Type B pancreatic cell (in vitro differentiated cells): ENCODE results near the gene PPP1R12C. TPM values are rescaled to one million over a fixed set of nuclear protein-coding genes. Genes with fewer than 3 reads are reported as not detected.

Source experiments
- DNase-seq: peaks from one replicate; pipeline ENCODE4 v3.0.0; 2021; ENCODE audit warnings: mixed read lengths; ENCODE audit not compliant: unreplicated experiment; ENCODE audit errors: extremely low spot score
- H3K27ac Mint-ChIP-seq: 2 replicates; pipeline ENCODE4 v1.8.0; 2021; ENCODE audit warnings: mild to moderate bottlenecking, mixed read lengths
- H3K27me3 Mint-ChIP-seq: 2 replicates; pipeline ENCODE4 v1.8.0; 2021; ENCODE audit warnings: mixed read lengths
- H3K36me3 Mint-ChIP-seq: 2 replicates; pipeline ENCODE4 v1.8.0; 2021; ENCODE audit warnings: mixed read lengths
- H3K4me1 Mint-ChIP-seq: one replicate; pipeline ENCODE4 v1.8.0; 2021; ENCODE audit warnings: mixed read lengths; ENCODE audit not compliant: unreplicated experiment
- H3K4me3 Mint-ChIP-seq: 2 replicates; pipeline ENCODE4 v1.8.0; 2021; ENCODE audit warnings: mild to moderate bottlenecking, mixed read lengths
- H3K9me3 Mint-ChIP-seq: 2 replicates; pipeline ENCODE4 v1.8.0; 2021; ENCODE audit warnings: mixed read lengths
- total RNA-seq: library from RNA; stranded (reverse); gene quantifications from 2 replicates; pipeline ENCODE4 v1.2.1, GENCODE V29; 2021; ENCODE audit warnings: low replicate concordance
- TF ChIP-seq, protein P1 (sequence below): fragments of 200-600 bp; sonication (generic); conservative IDR thresholded peaks from 2 replicates; pipeline ENCODE4 v1.5.0; 2021; ENCODE audit warnings: antibody characterized with exemption, mild to moderate bottlenecking

PPP1R12C gene
- total RNA-seq, 1 donor from 2014 or later, result 102 TPM

DNA sequence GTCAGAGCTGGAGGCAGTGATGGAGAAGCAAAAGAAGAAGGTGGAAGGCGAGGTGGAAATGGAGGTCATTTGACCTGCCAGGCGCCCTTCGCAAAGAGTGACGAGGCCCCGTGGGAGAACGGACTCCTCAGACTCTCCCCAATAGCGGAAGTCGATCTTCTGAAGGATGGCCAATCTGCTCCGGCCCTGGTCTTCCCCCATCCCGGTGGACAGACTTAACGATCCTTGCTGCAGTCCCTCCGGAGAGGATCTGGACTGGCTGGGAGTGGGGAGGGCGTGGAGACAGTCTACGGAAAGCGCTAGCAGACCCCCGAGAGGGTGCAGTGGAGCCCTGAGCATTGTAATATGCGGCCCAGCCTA lies 29.9 kb downstream of the PPP1R12C start:
- H3K4me3 Mint-ChIP-seq, result peak overlapping the region; percentile 88
- H3K27ac Mint-ChIP-seq, result peak overlapping the region; percentile 16
- peaks cover 8% of the 10 kb centered on the region for H3K36me3 Mint-ChIP-seq
- H3K4me1 Mint-ChIP-seq, result peaks cover 22% of the 10 kb centered on the region
- peaks cover 50% of the 10 kb centered on the region for H3K27me3 Mint-ChIP-seq
- no peaks in the 10 kb centered on the region for H3K9me3 Mint-ChIP-seq
- no peak for DNase-seq
- TF ChIP-seq, protein P1, sequence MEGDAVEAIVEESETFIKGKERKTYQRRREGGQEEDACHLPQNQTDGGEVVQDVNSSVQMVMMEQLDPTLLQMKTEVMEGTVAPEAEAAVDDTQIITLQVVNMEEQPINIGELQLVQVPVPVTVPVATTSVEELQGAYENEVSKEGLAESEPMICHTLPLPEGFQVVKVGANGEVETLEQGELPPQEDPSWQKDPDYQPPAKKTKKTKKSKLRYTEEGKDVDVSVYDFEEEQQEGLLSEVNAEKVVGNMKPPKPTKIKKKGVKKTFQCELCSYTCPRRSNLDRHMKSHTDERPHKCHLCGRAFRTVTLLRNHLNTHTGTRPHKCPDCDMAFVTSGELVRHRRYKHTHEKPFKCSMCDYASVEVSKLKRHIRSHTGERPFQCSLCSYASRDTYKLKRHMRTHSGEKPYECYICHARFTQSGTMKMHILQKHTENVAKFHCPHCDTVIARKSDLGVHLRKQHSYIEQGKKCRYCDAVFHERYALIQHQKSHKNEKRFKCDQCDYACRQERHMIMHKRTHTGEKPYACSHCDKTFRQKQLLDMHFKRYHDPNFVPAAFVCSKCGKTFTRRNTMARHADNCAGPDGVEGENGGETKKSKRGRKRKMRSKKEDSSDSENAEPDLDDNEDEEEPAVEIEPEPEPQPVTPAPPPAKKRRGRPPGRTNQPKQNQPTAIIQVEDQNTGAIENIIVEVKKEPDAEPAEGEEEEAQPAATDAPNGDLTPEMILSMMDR, result no peak

DNA sequence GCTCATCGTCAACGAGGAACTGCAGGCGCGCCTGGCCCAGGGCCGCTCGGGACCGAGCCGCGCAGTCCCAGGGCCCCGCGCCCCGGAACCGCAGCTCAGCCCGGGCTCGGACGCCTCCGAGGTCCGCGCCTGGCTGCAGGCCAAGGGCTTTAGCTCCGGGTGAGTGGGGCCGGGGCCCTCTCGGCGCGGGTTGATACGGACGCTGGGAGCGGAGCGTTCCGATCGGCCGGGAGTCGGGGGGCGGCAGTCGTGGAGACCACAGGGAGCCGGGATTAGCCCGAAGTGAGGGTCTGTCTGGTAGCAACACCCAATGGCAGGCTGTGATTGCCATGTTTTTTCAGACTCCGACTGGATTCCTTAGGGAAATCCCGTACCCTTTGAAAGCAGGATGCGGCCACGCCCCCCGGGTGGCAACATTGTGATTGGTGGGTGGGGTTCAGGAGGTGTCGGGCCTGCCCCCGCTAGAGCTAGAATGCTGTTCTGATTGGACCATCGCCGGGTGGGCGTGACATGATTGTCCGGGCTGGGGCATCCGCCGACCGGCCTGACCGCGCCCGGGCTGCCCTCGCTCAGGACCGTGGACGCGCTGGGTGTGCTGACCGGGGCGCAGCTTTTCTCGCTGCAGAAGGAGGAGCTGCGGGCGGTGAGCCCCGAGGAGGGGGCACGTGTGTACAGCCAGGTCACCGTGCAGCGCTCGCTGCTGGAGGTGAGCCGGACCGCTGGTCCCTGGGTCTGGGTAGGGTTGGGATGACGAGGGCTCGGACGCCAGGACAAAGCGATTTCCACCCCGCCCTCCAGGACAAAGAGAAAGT lies 30.5 kb downstream of the PPP1R12C start:
- Mint-ChIP-seq H3K27me3 (peaks cover 53% of the 10 kb centered on the region), H3K9me3 (no peaks in the 10 kb centered on the region), H3K4me1 (peaks cover 22% of the 10 kb centered on the region), H3K27ac (peak overlapping the region; percentile 16), H3K36me3 (peaks cover 9% of the 10 kb centered on the region), H3K4me3 (peak overlapping the region; percentile 88)
- peak; percentile 89 for DNase-seq
- TF ChIP-seq, protein P1, result no peak

- H3K4me3 Mint-ChIP-seq, result peak overlapping the region; percentile 63
- H3K9me3 Mint-ChIP-seq, result no peaks in the 10 kb centered on the region
- H3K27me3 Mint-ChIP-seq, result peaks cover 58% of the 10 kb centered on the region
- TF ChIP-seq, protein P1, result no peak
- peaks cover 9% of the 10 kb centered on the region for H3K36me3 Mint-ChIP-seq
- DNase-seq, result no peak
- H3K27ac Mint-ChIP-seq, result no peak overlapping the region
- peaks cover 22% of the 10 kb centered on the region for H3K4me1 Mint-ChIP-seq
Observed at GRCh38 chr19:55085923-55086715, 31.3 kb downstream of the PPP1R12C start.

DNA sequence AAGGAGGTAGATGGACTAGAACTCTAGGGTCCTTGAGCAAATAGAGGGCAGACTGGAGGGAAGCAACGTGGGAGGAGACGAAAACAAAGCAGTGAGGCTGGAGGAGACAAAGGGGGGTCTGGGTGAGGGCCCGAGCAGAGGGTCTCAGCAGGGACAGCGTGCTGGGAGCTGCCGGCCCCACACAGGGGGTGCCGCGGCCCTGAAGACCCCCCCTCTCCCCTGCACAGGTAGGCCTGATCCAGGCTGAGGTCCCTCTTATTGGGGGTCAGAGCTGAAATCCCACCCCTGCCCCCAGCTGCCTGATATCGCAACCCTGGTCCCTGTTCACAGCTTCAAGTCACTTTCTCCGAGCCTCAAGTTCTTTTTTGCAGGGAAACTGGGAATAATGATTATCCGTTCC lies 33.0 kb downstream of the PPP1R12C start:
- no peak overlapping the region for H3K27ac Mint-ChIP-seq
- H3K4me1 Mint-ChIP-seq, result peaks cover 27% of the 10 kb centered on the region
- peak overlapping the region; percentile 15 for H3K4me3 Mint-ChIP-seq
- peaks cover 72% of the 10 kb centered on the region for H3K27me3 Mint-ChIP-seq
- peaks cover 9% of the 10 kb centered on the region for H3K36me3 Mint-ChIP-seq
- TF ChIP-seq, protein P1, result no peak
- no peaks in the 10 kb centered on the region for H3K9me3 Mint-ChIP-seq
- DNase-seq, result no peak

- Mint-ChIP-seq H3K27ac (peak overlapping the region; percentile 26), H3K27me3 (peaks cover 70% of the 10 kb centered on the region), H3K4me3 (no peak overlapping the region), H3K9me3 (no peaks in the 10 kb centered on the region), H3K36me3 (peaks cover 6% of the 10 kb centered on the region), H3K4me1 (peaks cover 20% of the 10 kb centered on the region)
- DNase-seq, result no peak
- TF ChIP-seq, protein P1, result no peak
Observed at GRCh38 chr19:55083004-55083850, 34.2 kb downstream of the PPP1R12C start.
